Peyer's patch (tissue), 4 donors: ENCODE data around the gene GSTA2. TPM values are rescaled to one million over a fixed set of nuclear protein-coding genes. Genes with fewer than 3 reads are reported as not detected.
A peak's percentile ranks its signal among the peaks of the same experiment; 100 is the strongest.
"Not testable (repeated sequence)": the region's sequence is repeated elsewhere in the genome, so short reads cannot be mapped to it uniquely, and the experiment has no call there.

Experiments used
- DNase-seq, 3 donors: peaks; one replicate each; pipeline ENCODE4 v3.0.0-alpha.2; 2017 to 2019
- H3K27ac ChIP-seq, 4 donors: fragments of 200-600 bp; sonication (generic); one replicate each; pipeline ENCODE4 v1.5.1; 2016 to 2019
- H3K27me3 ChIP-seq, 2 donors: fragments of 200-600 bp; sonication (generic); one replicate each; pipeline ENCODE4 v1.5.1; 2019
- H3K36me3 ChIP-seq, 3 donors: fragments of 200-600 bp; sonication (generic); one replicate each; pipeline ENCODE4 v1.5.1; 2016 to 2019
- H3K4me1 ChIP-seq, 4 donors: fragments of 200-600 bp; sonication (generic); one replicate each; pipeline ENCODE4 v1.5.1; 2016 to 2019
- H3K4me3 ChIP-seq, 4 donors: fragments of 200-600 bp; sonication (generic); 1 replicate in 3 of 4; 2 replicates in 1 of 4; pipeline ENCODE4 v1.5.1; 2016 to 2019; ENCODE audit warnings: mild to moderate bottlenecking in 1 of 4
- H3K9me3 ChIP-seq, 4 donors: fragments of 200-600 bp; sonication (generic); one replicate each; pipeline ENCODE4 v1.5.1; 2016 to 2019; ENCODE audit warnings: mild to moderate bottlenecking in 1 of 4
- CTCF ChIP-seq, 6 experiments: fragments of 450-650 bp in 4 of 6; fragments of 200-600 bp in 2 of 6; sonication (generic) in 1 of 6; IDR thresholded peaks; one replicate each; pipeline ENCODE4 v1.5.1; 2017 to 2019; ENCODE audit warnings: antibody characterized with exemption in 6 of 6, mild to moderate bottlenecking in 3 of 6, moderate library complexity in 1 of 6
- POLR2A ChIP-seq, 2 donors: fragments of 450-650 bp; IDR thresholded peaks; one replicate each; pipeline ENCODE4 v1.5.1; 2017; ENCODE audit warnings: antibody characterized with exemption in 2 of 2, mild to moderate bottlenecking in 2 of 2, moderate library complexity in 2 of 2
- total RNA-seq, 4 donors: library from RNA; depleted of rRNA; stranded (reverse); fragments of >200 nt; gene quantifications; one replicate each; pipeline ENCODE4 v1.1.0, GENCODE V29; 2016

The GSTA2 gene
- total RNA-seq, 4 donors from 2014 or later: 15.7 to 92.2 (median 58.4) TPM

DNA sequence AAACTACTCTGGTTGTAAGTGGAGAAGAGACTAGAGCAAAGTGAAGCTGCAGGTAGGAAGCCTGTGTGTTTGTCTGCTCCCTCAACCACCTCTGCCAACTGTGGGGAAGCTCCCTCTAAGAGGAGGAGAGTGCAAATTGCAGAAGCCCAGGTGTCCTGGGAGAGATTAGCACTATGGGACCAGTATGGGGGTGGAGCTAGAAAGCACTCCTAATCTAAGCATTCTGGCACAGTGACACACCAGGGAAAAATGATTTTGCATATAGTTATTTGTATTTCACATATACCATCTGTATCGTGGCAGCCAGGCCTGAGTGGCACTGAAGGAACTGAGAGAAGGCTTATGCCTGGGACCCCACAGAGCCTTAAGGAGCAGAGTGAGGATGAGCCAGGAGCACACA is 27.6 kb upstream of the GSTA2 start:
- Histone ChIP-seq H3K4me3 (no peak overlapping the region), H3K27ac (peak overlapping the region in 1 of 4 donors; percentile 57), H3K9me3 (no peaks in the 10 kb centered on the region), H3K4me1 (peaks cover 0 to 5% (median 0%) of the 10 kb centered on the region in 4 donors), H3K27me3 (no peaks in the 10 kb centered on the region), H3K36me3 (peaks cover 0 to 13% (median 0%) of the 10 kb centered on the region in 3 donors)
- no peak for TF ChIP-seq CTCF (IDR thresholded peaks at IDR 0.05)
- TF ChIP-seq POLR2A (IDR thresholded peaks at IDR 0.05): no peak
- DNase-seq: no peak

GRCh38 chr6:52789658-52790057 is 26.4 kb upstream of the GSTA2 start:
- H3K27me3 ChIP-seq, H3K4me3 ChIP-seq, H3K4me1 ChIP-seq, H3K9me3 ChIP-seq, DNase-seq, H3K27ac ChIP-seq: not testable (repeated sequence)
- peaks cover 0 to 13% (median 0%) of the 10 kb centered on the region in 3 donors for H3K36me3 ChIP-seq

DNA sequence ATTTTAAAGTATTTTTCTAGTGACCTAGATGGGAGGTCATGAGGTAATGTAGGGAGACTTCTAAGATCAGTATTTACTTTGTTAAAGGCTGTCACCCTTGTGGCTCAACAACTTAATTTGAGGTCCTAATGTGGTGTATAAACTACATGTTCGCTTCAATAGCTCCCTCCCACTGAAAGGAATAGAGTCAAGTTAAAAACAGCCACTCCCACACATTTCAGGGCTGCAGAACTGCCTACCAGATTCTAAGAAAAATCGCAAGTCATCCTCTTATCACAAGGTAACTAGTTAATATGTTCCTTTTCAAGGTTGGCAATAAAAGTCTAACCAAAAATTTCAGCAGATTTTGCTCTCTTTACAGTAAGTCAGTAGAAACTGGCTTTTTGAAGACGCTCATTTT is 25.2 kb upstream of the GSTA2 start:
- Histone ChIP-seq H3K4me1 (peaks cover 0 to 6% (median 0%) of the 10 kb centered on the region in 4 donors), H3K27ac (peak overlapping the region in 2 of 4 donors; percentile 35 to 45), H3K36me3 (peaks cover 0 to 6% (median 0%) of the 10 kb centered on the region in 3 donors), H3K27me3 (no peaks in the 10 kb centered on the region), H3K9me3 (no peaks in the 10 kb centered on the region), H3K4me3 (no peak overlapping the region)
- TF ChIP-seq POLR2A (IDR thresholded peaks at IDR 0.05) (no peak), CTCF (IDR thresholded peaks at IDR 0.05) (no peak)
- DNase-seq: no peak

GRCh38 chr6:52787917-52788316 is 24.6 kb upstream of the GSTA2 start:
- H3K9me3 ChIP-seq: no peaks in the 10 kb centered on the region
- no peak for TF ChIP-seq CTCF (IDR thresholded peaks at IDR 0.05)
- TF ChIP-seq POLR2A (IDR thresholded peaks at IDR 0.05): no peak
- no peak overlapping the region for H3K4me3 ChIP-seq
- no peaks in the 10 kb centered on the region for H3K36me3 ChIP-seq
- peaks cover 0 to 6% (median 0%) of the 10 kb centered on the region in 4 donors for H3K4me1 ChIP-seq
- no peak for DNase-seq
- H3K27ac ChIP-seq: peak overlapping the region in 2 of 4 donors; percentile 35 to 45
- H3K27me3 ChIP-seq: no peaks in the 10 kb centered on the region

- no peaks in the 10 kb centered on the region for H3K27me3 ChIP-seq
- H3K36me3 ChIP-seq: no peaks in the 10 kb centered on the region
- H3K27ac ChIP-seq: peak overlapping the region in 1 of 4 donors; percentile 57
- H3K4me3 ChIP-seq: no peak overlapping the region
- no peak for DNase-seq
- TF ChIP-seq CTCF (IDR thresholded peaks at IDR 0.05) (no peak), POLR2A (IDR thresholded peaks at IDR 0.05) (no peak)
- peaks cover 0 to 6% (median 0%) of the 10 kb centered on the region in 4 donors for H3K4me1 ChIP-seq
- no peaks in the 10 kb centered on the region for H3K9me3 ChIP-seq
Measured at GRCh38 chr6:52786249-52786956, 23.1 kb upstream of the GSTA2 start.

DNA sequence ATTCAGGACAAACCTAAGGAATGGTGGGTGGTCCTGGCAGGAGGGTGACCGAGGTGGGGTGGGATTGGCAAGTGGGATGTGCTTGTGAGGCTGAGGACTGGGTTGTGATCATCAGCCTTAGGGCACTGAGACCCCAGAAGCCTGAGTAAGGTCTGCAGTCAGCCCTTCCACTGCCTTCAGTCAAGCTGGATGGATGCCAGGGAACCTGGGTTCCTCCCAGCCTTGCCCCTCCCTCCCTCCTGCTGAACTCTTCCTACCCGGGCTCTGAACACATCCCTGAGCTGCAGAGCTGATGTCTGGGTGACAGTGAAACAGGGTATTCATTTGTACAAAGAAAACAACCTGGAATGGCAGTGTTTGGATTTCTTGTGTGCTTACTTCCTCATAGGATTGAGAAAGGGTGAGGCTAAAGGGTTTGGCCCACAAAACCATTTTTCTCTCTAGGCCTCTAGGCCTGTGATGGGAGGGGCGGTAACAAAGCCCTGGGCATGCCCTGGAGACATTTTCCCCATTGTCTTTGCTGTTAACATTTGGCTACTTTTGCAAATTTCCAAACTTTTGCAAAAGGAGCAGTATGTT is 19.5 kb upstream of the GSTA2 start:
- DNase-seq: peak in 1 of 3 donors; percentile 59
- H3K4me3 ChIP-seq, H3K4me1 ChIP-seq, H3K27ac ChIP-seq, H3K9me3 ChIP-seq, H3K27me3 ChIP-seq, H3K36me3 ChIP-seq: not testable (repeated sequence)

DNA sequence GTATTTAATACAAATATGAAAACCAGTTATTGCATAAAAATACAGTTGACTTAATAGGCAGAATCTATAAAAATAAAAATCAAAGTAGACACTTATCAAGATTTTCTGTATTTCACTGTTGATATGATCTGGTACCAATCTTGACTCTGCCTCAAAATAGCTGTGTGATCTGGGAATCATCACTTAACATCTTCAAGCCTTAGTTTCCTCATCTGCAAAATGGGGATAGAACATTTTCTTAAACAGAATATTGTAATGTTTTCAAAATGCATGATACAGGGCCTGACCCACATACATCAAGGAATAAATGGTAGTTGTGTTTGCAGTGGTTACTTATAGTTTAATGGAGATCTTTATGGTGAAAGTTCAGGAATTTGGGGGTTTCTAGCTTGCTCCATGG is 18.9 kb upstream of the GSTA2 start:
- not testable (repeated sequence) for H3K4me3 ChIP-seq, H3K27ac ChIP-seq, DNase-seq, H3K36me3 ChIP-seq, H3K27me3 ChIP-seq, H3K4me1 ChIP-seq, H3K9me3 ChIP-seq
